ENCODE measurements around the gene NPTN.
A peak's percentile ranks its signal among the peaks of the same experiment; 100 is the strongest.

The NPTN gene

DNA sequence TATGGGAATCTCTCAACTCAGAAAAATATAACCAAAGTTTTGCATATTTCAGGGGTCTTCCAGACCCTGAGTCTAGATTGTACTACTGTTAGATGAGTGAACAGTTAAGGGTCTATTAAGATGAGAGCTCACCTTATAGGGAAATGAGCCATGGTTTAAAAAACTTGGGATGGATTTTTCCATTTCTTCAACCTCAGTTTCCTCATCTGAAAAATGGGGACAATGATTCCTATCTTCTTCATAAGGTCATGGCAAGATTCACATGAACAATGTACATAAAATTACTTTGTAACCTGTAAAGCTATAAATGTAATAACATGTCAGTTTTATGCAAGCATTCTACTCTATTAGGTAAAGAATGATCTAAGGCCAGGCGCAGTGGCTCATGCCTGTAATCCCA, 28.7 kb downstream of the NPTN start:
- DNase-seq (ENCODE audit: insufficient read length, low spot score): no peak
- no peak for TF ChIP-seq SPI1 (IDR thresholded peaks at IDR 0.05; ENCODE audit: low read depth, low read length)
- TF ChIP-seq POLR2AphosphoS5 (IDR thresholded peaks at IDR 0.05; ENCODE audit: low read depth, low read length): no peak
- TF ChIP-seq POLR2A (IDR thresholded peaks at IDR 0.05; ENCODE audit: low read depth, low read length): no peak
- no peak for TF ChIP-seq POU2F2 (IDR thresholded peaks at IDR 0.05; ENCODE audit: low read depth, low read length)
- TF ChIP-seq PAX5 (IDR thresholded peaks at IDR 0.05; ENCODE audit: insufficient read depth, low read length, severe bottlenecking): no peak
- no peak for TF ChIP-seq TAF1 (IDR thresholded peaks at IDR 0.05; ENCODE audit: low read depth, low read length)
- no peak for FAIRE-seq

DNA sequence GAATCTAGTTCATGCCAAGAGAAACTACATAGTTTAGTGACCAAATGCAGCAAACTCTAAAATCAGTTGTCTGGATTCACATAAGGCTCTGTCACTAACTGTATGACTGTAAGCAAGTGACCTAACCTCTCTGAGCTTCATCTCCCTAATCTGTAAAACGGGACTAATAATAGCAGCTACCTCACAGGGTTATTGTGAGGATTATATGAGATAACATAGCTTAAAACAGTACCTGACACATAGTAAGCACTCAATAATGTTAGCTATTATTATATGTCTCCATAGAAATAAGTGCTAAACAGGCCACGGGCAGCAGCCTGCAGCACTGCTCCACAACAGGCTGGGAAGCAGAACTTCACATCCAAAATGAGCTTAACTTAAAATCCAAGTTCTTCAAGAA, 30.2 kb downstream of the NPTN start:
- no peak for DNase-seq (ENCODE audit: insufficient read length, low spot score)
- TF ChIP-seq PAX5 (IDR thresholded peaks at IDR 0.05; ENCODE audit: insufficient read depth, low read length, severe bottlenecking) (no peak), POLR2AphosphoS5 (IDR thresholded peaks at IDR 0.05; ENCODE audit: low read depth, low read length) (no peak), POLR2A (IDR thresholded peaks at IDR 0.05; ENCODE audit: low read depth, low read length) (no peak), POU2F2 (IDR thresholded peaks at IDR 0.05; ENCODE audit: low read depth, low read length) (no peak)
- FAIRE-seq: no peak

GRCh38 chr15:73602446-73602843, 30.7 kb downstream of the NPTN start:
- TF ChIP-seq TAF1 (IDR thresholded peaks at IDR 0.05; ENCODE audit: low read depth, low read length): no peak
- TF ChIP-seq POLR2A (IDR thresholded peaks at IDR 0.05; ENCODE audit: low read depth, low read length): no peak
- TF ChIP-seq SPI1 (IDR thresholded peaks at IDR 0.05; ENCODE audit: low read depth, low read length): no peak
- TF ChIP-seq POLR2AphosphoS5 (IDR thresholded peaks at IDR 0.05; ENCODE audit: low read depth, low read length): no peak
- no peak for TF ChIP-seq PAX5 (IDR thresholded peaks at IDR 0.05; ENCODE audit: insufficient read depth, low read length, severe bottlenecking)
- no peak for TF ChIP-seq POU2F2 (IDR thresholded peaks at IDR 0.05; ENCODE audit: low read depth, low read length)
- DNase-seq (ENCODE audit: insufficient read length, low spot score) (no peak), FAIRE-seq (peak; percentile 67)

DNA sequence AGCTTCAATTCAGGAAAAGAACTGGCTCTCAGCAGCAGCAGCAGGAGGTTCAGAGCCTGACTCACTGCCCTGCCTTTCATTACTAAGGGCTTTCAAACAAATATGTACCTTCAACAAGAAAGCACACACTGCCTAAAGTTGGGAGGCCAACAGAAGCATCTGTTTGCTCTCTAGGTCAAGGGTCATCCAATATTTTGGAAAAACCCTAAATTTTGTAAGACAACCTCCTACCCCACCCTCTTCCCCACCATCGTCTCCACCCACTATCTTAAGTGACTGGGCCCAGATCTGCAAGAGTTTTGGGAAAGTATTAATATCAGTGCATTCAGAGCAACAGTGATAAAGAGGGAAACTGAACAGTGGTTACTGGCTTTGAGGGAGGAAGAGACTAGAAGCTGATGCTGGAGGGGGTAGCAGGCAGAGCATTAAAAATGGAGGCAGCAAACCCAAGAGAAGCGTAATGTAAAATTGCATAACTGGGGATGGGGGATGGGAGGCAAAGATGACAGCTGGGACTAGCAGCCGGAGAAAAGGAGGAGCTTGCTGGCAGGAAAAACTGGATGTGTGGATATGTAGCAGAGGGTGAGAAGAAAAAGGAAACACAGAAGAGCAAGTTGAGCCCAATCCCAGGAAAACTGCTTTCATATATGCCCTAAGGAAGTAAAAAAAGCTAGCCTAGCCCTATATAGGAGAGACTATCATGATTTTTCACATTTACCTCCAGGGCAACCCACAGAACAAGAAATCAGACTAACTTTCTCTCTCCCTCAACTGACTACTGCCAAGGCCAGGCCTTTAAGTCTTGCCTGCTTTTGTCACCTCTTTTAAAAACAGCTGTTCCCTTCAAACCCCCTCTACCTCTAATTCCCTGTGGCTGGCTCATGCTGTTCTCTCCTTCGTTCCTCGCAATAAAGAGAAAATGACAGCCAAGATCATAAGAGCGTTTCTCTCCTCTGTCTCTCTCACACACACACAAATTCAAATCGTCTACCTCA, 31.4 kb downstream of the NPTN start:
- no peak for TF ChIP-seq POLR2AphosphoS5 (IDR thresholded peaks at IDR 0.05; ENCODE audit: low read depth, low read length)
- TF ChIP-seq SPI1 (IDR thresholded peaks at IDR 0.05; ENCODE audit: low read depth, low read length): no peak
- no peak for TF ChIP-seq PAX5 (IDR thresholded peaks at IDR 0.05; ENCODE audit: insufficient read depth, low read length, severe bottlenecking)
- TF ChIP-seq POLR2A (IDR thresholded peaks at IDR 0.05; ENCODE audit: low read depth, low read length): no peak
- FAIRE-seq (no peak), DNase-seq (ENCODE audit: insufficient read length, low spot score) (no peak)

GRCh38 chr15:73600413-73601335, 32.5 kb downstream of the NPTN start:
- TF ChIP-seq PAX5 (IDR thresholded peaks at IDR 0.05; ENCODE audit: insufficient read depth, low read length, severe bottlenecking) (no peak), POLR2A (IDR thresholded peaks at IDR 0.05; ENCODE audit: low read depth, low read length) (no peak), POU2F2 (IDR thresholded peaks at IDR 0.05; ENCODE audit: low read depth, low read length) (no peak), POLR2AphosphoS5 (IDR thresholded peaks at IDR 0.05; ENCODE audit: low read depth, low read length) (no peak), SPI1 (IDR thresholded peaks at IDR 0.05; ENCODE audit: low read depth, low read length) (no peak), TAF1 (IDR thresholded peaks at IDR 0.05; ENCODE audit: low read depth, low read length) (no peak)
- DNase-seq (ENCODE audit: insufficient read length, low spot score) (no peak), FAIRE-seq (no peak)

DNA sequence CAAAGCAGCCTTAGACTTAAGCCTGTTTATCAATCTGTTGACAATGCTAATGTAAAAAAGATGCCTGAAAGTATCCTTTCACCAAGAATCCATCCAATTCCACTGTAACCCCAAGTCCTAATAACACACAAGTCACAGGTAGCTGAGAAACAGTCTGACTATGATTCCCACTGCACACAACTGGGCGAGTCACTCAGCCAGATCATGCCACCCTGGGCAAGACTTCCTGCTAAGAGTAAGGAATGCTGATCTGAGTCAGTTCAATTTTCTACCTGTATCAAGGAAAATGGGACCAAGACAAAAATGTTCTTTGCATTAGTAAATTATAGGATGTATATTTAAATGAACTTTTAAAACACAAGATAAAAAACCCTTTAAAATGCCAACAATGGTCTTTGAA, 33.3 kb downstream of the NPTN start:
- FAIRE-seq (no peak), DNase-seq (ENCODE audit: insufficient read length, low spot score) (no peak)
- no peak for TF ChIP-seq POLR2AphosphoS5 (IDR thresholded peaks at IDR 0.05; ENCODE audit: low read depth, low read length)
- no peak for TF ChIP-seq SPI1 (IDR thresholded peaks at IDR 0.05; ENCODE audit: low read depth, low read length)
- no peak for TF ChIP-seq TAF1 (IDR thresholded peaks at IDR 0.05; ENCODE audit: low read depth, low read length)
- TF ChIP-seq POLR2A (IDR thresholded peaks at IDR 0.05; ENCODE audit: low read depth, low read length): no peak
- TF ChIP-seq POU2F2 (IDR thresholded peaks at IDR 0.05; ENCODE audit: low read depth, low read length): no peak
- TF ChIP-seq PAX5 (IDR thresholded peaks at IDR 0.05; ENCODE audit: insufficient read depth, low read length, severe bottlenecking): no peak

- FAIRE-seq (no peak), DNase-seq (ENCODE audit: insufficient read length, low spot score) (no peak)
- no peak for TF ChIP-seq POU2F2 (IDR thresholded peaks at IDR 0.05; ENCODE audit: low read depth, low read length)
- no peak for TF ChIP-seq SPI1 (IDR thresholded peaks at IDR 0.05; ENCODE audit: low read depth, low read length)
- TF ChIP-seq TAF1 (IDR thresholded peaks at IDR 0.05; ENCODE audit: low read depth, low read length): no peak
- no peak for TF ChIP-seq POLR2A (IDR thresholded peaks at IDR 0.05; ENCODE audit: low read depth, low read length)
- no peak for TF ChIP-seq PAX5 (IDR thresholded peaks at IDR 0.05; ENCODE audit: insufficient read depth, low read length, severe bottlenecking)
- TF ChIP-seq POLR2AphosphoS5 (IDR thresholded peaks at IDR 0.05; ENCODE audit: low read depth, low read length): no peak
These were observed 34.5 kb downstream of the NPTN start for GRCh38 chr15:73598530-73599160.

GRCh38 chr15:73597036-73597638, 36.1 kb downstream of the NPTN start:
- FAIRE-seq (no peak), DNase-seq (ENCODE audit: insufficient read length, low spot score) (no peak)
- no peak for TF ChIP-seq POLR2A (IDR thresholded peaks at IDR 0.05; ENCODE audit: low read depth, low read length)
- TF ChIP-seq TAF1 (IDR thresholded peaks at IDR 0.05; ENCODE audit: low read depth, low read length): no peak
- TF ChIP-seq POU2F2 (IDR thresholded peaks at IDR 0.05; ENCODE audit: low read depth, low read length): no peak
- TF ChIP-seq SPI1 (IDR thresholded peaks at IDR 0.05; ENCODE audit: low read depth, low read length): no peak
- no peak for TF ChIP-seq PAX5 (IDR thresholded peaks at IDR 0.05; ENCODE audit: insufficient read depth, low read length, severe bottlenecking)
- TF ChIP-seq POLR2AphosphoS5 (IDR thresholded peaks at IDR 0.05; ENCODE audit: low read depth, low read length): no peak

Data from GM12891 (cell line).